HepG2 (cell line): ENCODE data around the gene OTOL1. TPM values are rescaled to one million over a fixed set of nuclear protein-coding genes. Genes with fewer than 3 reads are reported as not detected.

ENCODE experiments used
- ATAC-seq: fragments of 200-7000 bp; cut with Tn5 transposase; 3 replicates; pipeline ENCODE4 v1.9.1; 2020; ENCODE audit warnings: mild to moderate bottlenecking, moderate library complexity
- BruUV-seq: library from RNA; stranded (reverse); fragments of 400-500 nt; replicated peaks from 2 replicates; lab custom pipeline; 2021; lab: Mats Ljungman, UMichigan
- CTCF ChIA-PET: fragments of 300-600 bp; formaldehyde crosslinking; extraction: SDS; loops from one replicate; lab custom pipeline; 2021; ENCODE audit warnings: low total read pairs, inconsistent platforms, low intra/inter-chr PET ratio; lab: Yijun Ruan, JAX
- POLR2A ChIA-PET: fragments of 350-600 bp; sonication (Branson Sonifier 250); formaldehyde crosslinking; loops from one replicate; lab custom pipeline; 2020; ENCODE audit warnings: antibody characterized with exemption, inconsistent platforms; lab: Yijun Ruan, JAX
- DNase-seq: peaks from one replicate; pipeline ENCODE4 v3.0.0-alpha.2; 2015; ENCODE audit warnings: low spot score
- FAIRE-seq: peaks from 3 replicates; lab custom pipeline; 2011; peaks lifted over from hg19 to GRCh38; lab: Jason Lieb, UNC
- H2AFZ ChIP-seq: one replicate; pipeline ENCODE4 v1.6.1; 2011; ENCODE audit warnings: low read length, inconsistent platforms
- H3K27ac ChIP-seq: fragments of 300-600 bp; 3 replicates; pipeline ENCODE4 v1.8.0; 2011; ENCODE audit warnings: mixed run types, mild to moderate bottlenecking, mixed read lengths, low read length, inconsistent platforms; ENCODE audit not compliant: insufficient read depth; ENCODE audit errors: extremely low read length
- H3K27me3 ChIP-seq, 2 experiments: fragments of 200-600 bp in 1 of 2; 2 replicates in 1 of 2; 3 replicates in 1 of 2; pipeline versions ENCODE4 v1.6.0 to v1.8.0; 2011; ENCODE audit warnings: low read length in 2 of 2, mild to moderate bottlenecking in 2 of 2, moderate library complexity in 2 of 2, inconsistent platforms in 1 of 2; ENCODE audit not compliant: insufficient read depth in 2 of 2, control insufficient read depth in 1 of 2
- H3K36me3 ChIP-seq, 2 experiments: fragments of 200-600 bp in 1 of 2; replicated peaks in 1 of 2; 2 replicates in 1 of 2; 3 replicates in 1 of 2; pipeline versions ENCODE4 v1.5.1 to v1.8.0; 2011; ENCODE audit warnings: low read length in 2 of 2, inconsistent platforms in 1 of 2; ENCODE audit not compliant: insufficient read depth in 2 of 2, control insufficient read depth in 1 of 2
- H3K4me1 ChIP-seq: 2 replicates; pipeline ENCODE4 v1.5.1; 2012; ENCODE audit warnings: low read length, inconsistent platforms; ENCODE audit not compliant: insufficient read depth
- H3K4me2 ChIP-seq: 2 replicates; pipeline ENCODE4 v1.6.0; 2011; ENCODE audit warnings: low read depth, low read length, inconsistent platforms
- H3K4me3 ChIP-seq, 3 experiments: fragments of 200-600 bp in 1 of 3; sonication (generic), shearing (Covaris generic) in 1 of 3; replicated peaks in 1 of 3; 2 replicates each; pipeline ENCODE4 v1.5.1; 2011 to 2016; ENCODE audit warnings: low read length in 3 of 3, inconsistent platforms in 2 of 3, low read depth in 2 of 3, mild to moderate bottlenecking in 2 of 3, control low read depth in 1 of 3, mixed read lengths in 1 of 3; ENCODE audit not compliant: insufficient read depth in 1 of 3
- H3K79me2 ChIP-seq: one replicate; pipeline ENCODE4 v1.6.1; 2011; ENCODE audit warnings: low read length, inconsistent platforms; ENCODE audit not compliant: insufficient read depth
- H3K9ac ChIP-seq: 2 replicates; pipeline ENCODE4 v1.6.0; 2011; ENCODE audit warnings: mild to moderate bottlenecking, low read depth, low read length, inconsistent platforms; ENCODE audit not compliant: insufficient read depth
- H3K9me3 ChIP-seq: 2 replicates; pipeline ENCODE4 v1.5.1; 2012; ENCODE audit warnings: mild to moderate bottlenecking, low read length
- H4K20me1 ChIP-seq: 2 replicates; pipeline ENCODE4 v1.6.0; 2011; ENCODE audit warnings: inconsistent platforms, mild to moderate bottlenecking, low read length, moderate library complexity; ENCODE audit not compliant: insufficient read depth
- MAFF ChIP-seq: IDR thresholded peaks from 2 replicates; pipeline ENCODE4 v1.6.1; 2011; ENCODE audit warnings: low read depth, low read length, improper control_type of control experiment
- MAFK ChIP-seq, 2 experiments: IDR thresholded peaks in 1 of 2; conservative IDR thresholded peaks in 1 of 2; 2 replicates each; pipeline ENCODE4 v1.6.1; 2011; ENCODE audit warnings: improper control_type of control experiment in 2 of 2, low read length in 2 of 2
- NFE2 ChIP-seq: sonication (generic); formaldehyde crosslinking; IDR thresholded peaks from 2 replicates; pipeline ENCODE4 v1.4.0; 2020; ENCODE audit warnings: missing genetic modification reagents
- NFKBIZ ChIP-seq: IDR thresholded peaks from 2 replicates; pipeline ENCODE4 v1.6.1; 2018; ENCODE audit warnings: missing genetic modification reagents, missing compliant biosample characterization
- SP140L ChIP-seq: sonication (generic); formaldehyde crosslinking; IDR thresholded peaks from 2 replicates; pipeline ENCODE4 v1.4.0; 2020; ENCODE audit warnings: missing genetic modification reagents, borderline replicate concordance
- ZBTB21 ChIP-seq: sonication (generic); formaldehyde crosslinking; IDR thresholded peaks from 2 replicates; pipeline ENCODE4 v1.4.0; 2020; ENCODE audit warnings: missing genetic modification reagents
- WGBS: methylation state at CpG from one replicate; pipeline ENCODE4 v1.1.6; 2017; ENCODE audit warnings: low lambda C conversion rate; 5-methylcytosine and 5-hydroxymethylcytosine counted together
- in situ Hi-C: cut with HindIII; loops from 2 replicates; pipeline ENCODE4 v1.10.0; 2017; ENCODE audit warnings: low pct_unique_long_range_greater_than_20kb; ENCODE audit not compliant: extremely low pct_ligation_motif_present
- intact Hi-C: fragments of 100-400 bp; cut with micrococcal nuclease; formaldehyde crosslinking; loops from one replicate; pipeline ENCODE4 v1.10.0; 2022; ENCODE audit not compliant: unreplicated experiment
- polyA plus RNA-seq, 8 experiments: library from polyadenylated mRNA; depleted of rRNA in 3 of 8; stranded (reverse) in 7 of 8; unstranded in 1 of 8; fragments of >200 nt; fragmentation: Illumina TruSeq in 4 of 8; extraction: Trizol in 4 of 8; gene quantifications; 2 replicates each; pipeline versions ENCODE4 v1.2.1 to v1.2.3, GENCODE V29; 2011 to 2016; ENCODE audit warnings: low read depth in 4 of 8, missing spikeins in 1 of 8, mixed read lengths in 1 of 8; ENCODE audit not compliant: insufficient read depth in 1 of 8
- total RNA-seq, 5 experiments: library from RNA; depleted of rRNA; stranded (reverse); fragments of >200 nt; fragmentation: Illumina TruSeq; extraction: Trizol; gene quantifications; 2 replicates each; pipeline ENCODE4 v1.2.3, GENCODE V29; 2016; ENCODE audit warnings: low read depth in 1 of 5

The OTOL1 gene
- total and polyA plus RNA-seq, 2 of the 13 experiments (the other 11 are each of a cell fraction or from before 2014, with no cell fraction given): not detected

GRCh38 chr3:161540594-161540993, 44.0 kb downstream of the OTOL1 start:
- Histone ChIP-seq H3K27me3 (no peaks in the 10 kb centered on the region), H3K4me1 (no peaks in the 10 kb centered on the region), H3K9me3 (no peaks in the 10 kb centered on the region), H3K79me2 (no peaks in the 10 kb centered on the region), H2AFZ (no peak overlapping the region), H3K27ac (no peak overlapping the region), H4K20me1 (no peaks in the 10 kb centered on the region), H3K4me3 (no peak overlapping the region), H3K4me2 (no peak overlapping the region), H3K9ac (no peak overlapping the region)
- no peak for FAIRE-seq
- in situ Hi-C loops (no loop called here), intact Hi-C loops (no loop called here)
- DNase-seq: no peak
- POLR2A ChIA-PET: no interaction called here
- 0% methylated on average over 1 of the region's 1 CpG for WGBS
- no peak for TF ChIP-seq SP140L (CRISPR knock-in tag)
- no peak for TF ChIP-seq NFE2
- no peak for TF ChIP-seq ZBTB21 (CRISPR knock-in tag)
- TF ChIP-seq, all 625 proteins: peak for 0
- ATAC-seq: no peak
- CTCF ChIA-PET: no interaction called here
- H3K36me3 ChIP-seq: no peaks in the 10 kb centered on the region
- BruUV-seq: no TSS peak

- no peak for ATAC-seq
- Histone ChIP-seq H3K27ac (no peak overlapping the region), H2AFZ (no peak overlapping the region), H3K9ac (no peak overlapping the region), H3K36me3 (no peaks in the 10 kb centered on the region), H3K9me3 (no peaks in the 10 kb centered on the region), H3K4me1 (no peaks in the 10 kb centered on the region), H3K4me3 (no peak overlapping the region), H3K27me3 (no peaks in the 10 kb centered on the region), H3K4me2 (no peak overlapping the region), H4K20me1 (no peaks in the 10 kb centered on the region), H3K79me2 (no peaks in the 10 kb centered on the region)
- BruUV-seq: no TSS peak
- no peak for DNase-seq
- CTCF ChIA-PET: no interaction called here
- TF ChIP-seq MAFF (peak; percentile 77), NFKBIZ (CRISPR knock-in tag) (no peak), MAFK (conservative IDR thresholded peaks at IDR 0.05 in 1 of 2, IDR thresholded peaks at IDR 0.05 in 1 of 2; ENCODE audit: low read length in 2 of 2) (peak; percentile 82 to 84)
- intact Hi-C loops: no loop called here
- FAIRE-seq: no peak
- 7% methylated on average over 1 of the region's 1 CpG for WGBS
- POLR2A ChIA-PET: no interaction called here
- in situ Hi-C loops: no loop called here
These were observed 49.2 kb downstream of the OTOL1 start for GRCh38 chr3:161545824-161546223.
